ENCODE results near the gene NDE1.

The NDE1 gene

DNA sequence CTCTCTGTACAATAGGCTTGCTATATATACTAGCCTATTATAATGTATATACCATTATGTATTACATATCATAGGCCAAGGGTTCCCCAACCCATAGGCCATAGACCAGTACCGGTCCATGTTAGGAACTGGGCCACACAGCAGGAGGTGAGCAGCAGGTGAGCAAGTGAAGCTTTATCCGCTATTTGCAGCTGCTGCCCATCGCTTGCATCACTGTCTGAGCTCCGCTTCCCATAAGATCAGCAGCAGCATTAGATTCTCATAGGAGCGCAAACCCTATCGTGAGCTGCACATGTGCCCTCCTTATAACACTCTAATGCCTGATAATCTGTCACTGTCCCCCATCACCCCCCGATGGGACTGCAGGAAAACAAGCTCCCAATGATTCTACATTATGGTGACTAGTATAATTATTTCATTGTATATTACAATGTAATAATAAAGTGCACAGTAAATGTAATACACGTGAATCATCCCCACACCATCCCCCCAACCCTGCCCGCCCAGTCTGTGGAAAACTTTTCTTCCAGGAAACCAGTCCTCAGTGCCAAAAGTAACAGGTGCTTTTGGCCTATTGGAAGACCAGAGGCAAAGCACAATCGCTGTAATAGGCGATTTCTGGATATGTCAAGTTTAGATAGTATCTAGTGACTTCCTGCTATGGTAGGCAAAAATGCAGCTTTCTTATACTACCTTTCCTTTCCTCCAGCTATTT is 122.7 kb downstream of the NDE1 start:
- no peak for DNase-seq
- no peaks in the 10 kb centered on the region for H3K4me1 ChIP-seq (ENCODE audit: control insufficient read depth, insufficient read depth, low read length, poor library complexity, severe bottlenecking)
- H3K9me3 ChIP-seq (ENCODE audit: control insufficient read depth, low read length), result no peaks in the 10 kb centered on the region
- H3K27ac ChIP-seq (ENCODE audit: insufficient read depth, low read length, poor library complexity, severe bottlenecking), result no peak overlapping the region
- H3K4me3 ChIP-seq (ENCODE audit: insufficient read depth, low read depth, low read length, poor library complexity, severe bottlenecking), result no peak overlapping the region
- no peaks in the 10 kb centered on the region for H3K27me3 ChIP-seq (replicated peaks; ENCODE audit: control insufficient read depth, insufficient read depth, low read length, poor library complexity, severe bottlenecking)
- no peaks in the 10 kb centered on the region for H3K36me3 ChIP-seq (ENCODE audit: control insufficient read depth, insufficient read depth, low read length)

DNA sequence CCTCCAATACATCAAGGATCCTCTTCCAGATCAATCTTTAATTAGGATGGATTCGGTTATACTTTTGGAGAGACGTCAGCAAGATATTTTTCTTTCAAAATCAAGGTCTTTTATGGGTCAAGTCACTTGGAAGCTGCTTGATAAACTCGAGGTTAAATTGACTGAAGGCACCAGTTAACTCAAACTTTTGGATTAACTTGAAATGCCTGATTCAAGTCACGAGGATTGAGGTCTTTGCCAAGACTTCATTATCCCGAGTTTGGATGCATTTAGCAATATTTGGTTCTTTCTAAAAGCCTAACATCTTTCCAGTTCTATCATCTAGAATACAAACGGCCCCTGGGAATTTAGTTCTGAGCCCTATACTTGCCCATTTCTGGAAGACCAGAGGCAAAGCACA is 123.9 kb downstream of the NDE1 start:
- DNase-seq, result no peak
- H3K36me3 ChIP-seq (ENCODE audit: control insufficient read depth, insufficient read depth, low read length), result no peaks in the 10 kb centered on the region
- no peak overlapping the region for H3K27ac ChIP-seq (ENCODE audit: insufficient read depth, low read length, poor library complexity, severe bottlenecking)
- no peaks in the 10 kb centered on the region for H3K4me1 ChIP-seq (ENCODE audit: control insufficient read depth, insufficient read depth, low read length, poor library complexity, severe bottlenecking)
- H3K27me3 ChIP-seq (replicated peaks; ENCODE audit: control insufficient read depth, insufficient read depth, low read length, poor library complexity, severe bottlenecking), result no peaks in the 10 kb centered on the region
- no peak overlapping the region for H3K4me3 ChIP-seq (ENCODE audit: insufficient read depth, low read depth, low read length, poor library complexity, severe bottlenecking)
- no peaks in the 10 kb centered on the region for H3K9me3 ChIP-seq (ENCODE audit: control insufficient read depth, low read length)

DNA sequence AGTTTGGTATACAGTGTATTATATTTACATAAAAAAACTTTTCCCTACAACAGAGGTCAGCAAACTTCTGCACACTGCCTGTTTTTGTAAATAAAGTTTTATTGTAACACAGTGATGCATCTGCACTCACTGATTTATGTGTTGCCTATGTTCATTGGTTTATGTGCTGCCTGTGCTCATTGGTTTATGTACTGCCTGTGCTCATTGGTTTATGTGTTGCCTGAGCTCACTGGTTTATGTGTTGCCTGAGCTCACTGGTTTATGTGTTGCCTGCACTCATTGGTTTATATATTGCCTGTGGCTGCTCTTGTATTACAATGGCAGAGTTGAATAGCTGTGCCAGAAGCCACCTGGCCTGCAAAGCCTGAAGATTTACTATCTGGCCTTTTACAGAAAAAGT is 125.2 kb downstream of the NDE1 start:
- Histone ChIP-seq H3K4me1 (ENCODE audit: control insufficient read depth, insufficient read depth, low read length, poor library complexity, severe bottlenecking) (no peaks in the 10 kb centered on the region), H3K4me3 (ENCODE audit: insufficient read depth, low read depth, low read length, poor library complexity, severe bottlenecking) (no peak overlapping the region), H3K27ac (ENCODE audit: insufficient read depth, low read length, poor library complexity, severe bottlenecking) (no peak overlapping the region), H3K9me3 (ENCODE audit: control insufficient read depth, low read length) (no peaks in the 10 kb centered on the region), H3K27me3 (replicated peaks; ENCODE audit: control insufficient read depth, insufficient read depth, low read length, poor library complexity, severe bottlenecking) (no peaks in the 10 kb centered on the region), H3K36me3 (ENCODE audit: control insufficient read depth, insufficient read depth, low read length) (no peaks in the 10 kb centered on the region)
- DNase-seq, result no peak

DNA sequence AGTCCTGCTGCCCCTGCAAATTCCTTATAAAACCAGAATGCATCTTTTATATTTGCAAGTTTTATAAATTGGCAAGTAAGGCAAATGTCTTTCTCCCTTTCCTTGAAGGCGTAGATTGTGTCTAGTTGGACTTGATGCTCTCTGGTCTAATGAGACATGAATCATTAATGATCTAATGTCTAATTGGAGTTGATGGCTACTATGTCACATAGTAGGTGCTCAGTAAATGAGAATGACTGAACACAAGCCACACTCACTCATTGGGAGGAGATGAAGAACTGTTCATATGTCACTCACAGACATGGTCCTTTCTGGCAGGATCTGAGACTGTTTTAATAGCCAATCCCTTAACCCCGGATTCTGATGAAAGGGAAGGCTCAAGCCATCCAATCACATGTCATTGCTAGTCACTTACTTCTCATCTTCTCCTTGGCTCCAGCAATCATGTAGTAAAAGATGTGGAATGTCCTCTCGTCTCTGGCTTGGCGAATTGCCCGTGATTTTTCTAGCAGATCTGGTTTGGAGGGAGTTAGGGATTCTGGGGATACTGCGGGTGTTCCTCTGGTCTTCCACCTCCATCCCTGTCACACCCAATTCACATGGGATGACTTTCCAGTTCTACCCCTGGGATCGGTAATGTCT is 125.7 kb downstream of the NDE1 start:
- Histone ChIP-seq H3K27me3 (replicated peaks; ENCODE audit: control insufficient read depth, insufficient read depth, low read length, poor library complexity, severe bottlenecking) (no peaks in the 10 kb centered on the region), H3K4me3 (ENCODE audit: insufficient read depth, low read depth, low read length, poor library complexity, severe bottlenecking) (no peak overlapping the region), H3K4me1 (ENCODE audit: control insufficient read depth, insufficient read depth, low read length, poor library complexity, severe bottlenecking) (no peaks in the 10 kb centered on the region), H3K27ac (ENCODE audit: insufficient read depth, low read length, poor library complexity, severe bottlenecking) (no peak overlapping the region), H3K36me3 (ENCODE audit: control insufficient read depth, insufficient read depth, low read length) (no peaks in the 10 kb centered on the region), H3K9me3 (ENCODE audit: control insufficient read depth, low read length) (no peaks in the 10 kb centered on the region)
- no peak for DNase-seq

Measured in effector memory CD4-positive, alpha-beta T cell (primary cell).